ENCODE measurements around the gene ASIC3. TPM values are rescaled to one million over a fixed set of nuclear protein-coding genes. Genes with fewer than 3 reads are reported as not detected.

The ASIC3 gene
- total and polyA plus RNA-seq, 2 of the 4 experiments (the other 2 are of a cell fraction), result 0.74 TPM; not detected in 1

DNA sequence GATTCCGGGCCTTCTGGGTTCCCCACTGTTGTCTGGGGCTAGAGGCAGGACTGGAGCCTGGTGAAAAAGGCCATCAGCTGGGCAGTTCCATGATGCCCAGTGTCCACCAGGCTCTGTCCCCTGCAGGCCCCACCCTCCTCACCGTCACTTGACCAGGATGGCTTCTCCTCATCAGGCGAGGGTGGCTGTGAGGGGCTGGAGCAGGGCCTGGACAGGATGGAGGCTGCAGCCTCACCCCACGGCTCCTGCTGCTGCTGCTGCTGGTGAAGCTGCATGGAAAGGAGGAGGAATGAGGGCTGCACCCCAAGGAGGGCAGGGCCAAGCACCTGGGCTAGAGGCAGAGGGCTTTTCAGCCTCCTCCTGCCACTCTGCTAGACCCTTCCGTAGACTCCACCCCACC, 32.4 kb upstream of the ASIC3 start:
- no peak for ATAC-seq (ENCODE audit: low read depth)
- H2BK20ac ChIP-seq (ENCODE audit: low read depth, low read length), result no peak overlapping the region
- no peaks in the 10 kb centered on the region for H3K9me1 ChIP-seq (ENCODE audit: insufficient read depth, low read length)
- no CpG with 5 or more reads among the region's 5 CpGs for WGBS, 2 experiments (ENCODE audit: extremely low coverage in 2 of 2, insufficient read length in 1 of 2)
- H3K27ac ChIP-seq (ENCODE audit: insufficient read depth, low read length), result no peak overlapping the region
- H2AK9ac ChIP-seq (replicated peaks; ENCODE audit: low read depth, low read length, poor library complexity), result no peak overlapping the region
- H3K18ac ChIP-seq (ENCODE audit: low read depth, low read length), result no peak overlapping the region
- H4K20me1 ChIP-seq (ENCODE audit: insufficient read depth, low read length), result no peaks in the 10 kb centered on the region
- no peaks in the 10 kb centered on the region for H3K36me3 ChIP-seq (ENCODE audit: control insufficient read depth, insufficient read depth, low read length)
- H4K5ac ChIP-seq (ENCODE audit: low read depth, low read length), result no peak overlapping the region
- no peak overlapping the region for H4K8ac ChIP-seq (ENCODE audit: low read depth in 2 of 2, low read length in 2 of 2)
- H2BK15ac ChIP-seq (ENCODE audit: low read depth, low read length), result no peak overlapping the region
- H2AK5ac ChIP-seq (ENCODE audit: low read depth, low read length), result no peak overlapping the region
- H3K79me1 ChIP-seq (ENCODE audit: low read depth in 1 of 2, low read length in 2 of 2), result no peaks in the 10 kb centered on the region
- no peak for DNase-seq
- H3K4ac ChIP-seq (ENCODE audit: low read depth, low read length), result no peak overlapping the region
- H3K4me3 ChIP-seq (ENCODE audit: insufficient read depth, low read depth, low read length), result no peak overlapping the region
- H2BK5ac ChIP-seq (ENCODE audit: low read depth, low read length, poor library complexity, severe bottlenecking), result no peak overlapping the region
- dilution Hi-C loops (cut with HindIII; ENCODE audit: low sequenced_read_pairs, unreplicated experiment), result no loop called here
- H3K14ac ChIP-seq (replicated peaks; ENCODE audit: low read depth, low read length), result no peak overlapping the region
- intact Hi-C loops (cut with micrococcal nuclease), result no loop called here
- no peak overlapping the region for H3K9ac ChIP-seq (ENCODE audit: low read depth, low read length)
- H3K27me3 ChIP-seq (ENCODE audit: control insufficient read depth, insufficient read depth, low read length), result peaks cover 48% of the 10 kb centered on the region
- H3K56ac ChIP-seq (ENCODE audit: extremely low read depth, insufficient read depth, low read length), result no peak overlapping the region
- peaks cover 8% of the 10 kb centered on the region; the same call in 1 of the 2 replicates for H3K4me1 ChIP-seq (ENCODE audit: control insufficient read depth, insufficient read depth, low read length)
- BruUV-seq (replicated peaks), result no TSS peak
- ChIA-PET POLR2A (ENCODE audit: unreplicated experiment) (no interaction called here), CTCF (no interaction called here)
- in situ Hi-C loops (cut with MboI; ENCODE audit: low sequenced_read_pairs), result no loop called here
- TF ChIP-seq RCOR1 (IDR thresholded peaks at IDR 0.05; ENCODE audit: insufficient replicate concordance, low read length) (no peak), BHLHE40 (IDR thresholded peaks at IDR 0.05; ENCODE audit: low read depth, low read length) (no peak)
- no peak overlapping the region for H2BK120ac ChIP-seq (ENCODE audit: low read depth, low read length)
- H2AFZ ChIP-seq (replicated peaks; ENCODE audit: low read length, poor library complexity), result no peak overlapping the region
- no peak overlapping the region for H3K23ac ChIP-seq (ENCODE audit: low read depth, low read length)
- no peak overlapping the region for H4K91ac ChIP-seq (ENCODE audit: insufficient read depth, low read depth, low read length)
- H3K4me2 ChIP-seq (ENCODE audit: low read depth, low read length), result no peak overlapping the region
- no peaks in the 10 kb centered on the region for H3K9me3 ChIP-seq (ENCODE audit: control insufficient read depth, insufficient read depth, low read length)

Measured in IMR-90 (cell line).